Lung microvascular endothelial cell (primary cell): Measurements from ENCODE around the gene FNDC3B. TPM values are rescaled to one million over a fixed set of nuclear protein-coding genes. Genes with fewer than 3 reads are reported as not detected.
A peak's percentile ranks its signal among the peaks of the same experiment; 100 is the strongest.
"Not testable (repeated sequence)": the region's sequence is repeated elsewhere in the genome, so short reads cannot be mapped to it uniquely, and the experiment has no call there.

Experiments used
- DNase-seq, 2 donors: peaks; one replicate each; pipeline versions ENCODE4 v3.0.0 to v3.0.0-alpha.2; 2010; ENCODE audit warnings: low read depth in 2 of 2
- total RNA-seq: library from RNA; depleted of rRNA; stranded (reverse); fragments of >200 nt; gene quantifications from 2 replicates; pipeline ENCODE4 v1.2.1, GENCODE V29; 2014

The FNDC3B gene
- total RNA-seq, 1 donor from 2014 or later = 74.6 TPM

DNA sequence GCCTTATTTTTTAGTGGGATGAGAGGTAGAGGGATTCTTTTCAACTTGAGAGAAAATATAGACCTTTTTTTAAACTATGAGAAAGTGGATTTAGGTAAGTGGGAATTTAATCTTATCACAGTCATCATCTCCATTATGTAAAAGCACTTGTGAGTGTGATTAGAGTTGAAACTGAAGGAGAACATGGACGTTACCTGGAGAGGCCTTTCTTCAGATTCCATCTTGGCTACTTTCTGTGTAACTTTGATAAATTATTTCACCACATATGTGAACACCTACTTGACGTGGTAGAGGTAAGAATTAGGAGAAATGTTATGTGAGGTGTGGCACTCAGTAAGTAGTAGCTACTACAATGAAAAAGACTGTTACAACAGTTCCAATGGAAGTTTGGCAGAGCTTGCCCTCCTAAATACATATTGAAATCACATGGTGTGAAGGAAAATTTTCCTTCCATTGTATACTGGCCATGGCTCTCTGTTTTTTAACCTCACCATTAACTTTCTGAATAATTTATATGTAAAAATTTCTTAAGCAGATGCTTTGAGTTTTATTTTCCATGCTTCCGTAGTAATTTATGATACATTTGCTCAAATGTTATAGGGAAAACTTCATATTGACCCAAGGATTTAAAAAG is 193.3 kb downstream of the FNDC3B start:
- DNase-seq = peak in 1 of 2 donors; percentile 11

DNA sequence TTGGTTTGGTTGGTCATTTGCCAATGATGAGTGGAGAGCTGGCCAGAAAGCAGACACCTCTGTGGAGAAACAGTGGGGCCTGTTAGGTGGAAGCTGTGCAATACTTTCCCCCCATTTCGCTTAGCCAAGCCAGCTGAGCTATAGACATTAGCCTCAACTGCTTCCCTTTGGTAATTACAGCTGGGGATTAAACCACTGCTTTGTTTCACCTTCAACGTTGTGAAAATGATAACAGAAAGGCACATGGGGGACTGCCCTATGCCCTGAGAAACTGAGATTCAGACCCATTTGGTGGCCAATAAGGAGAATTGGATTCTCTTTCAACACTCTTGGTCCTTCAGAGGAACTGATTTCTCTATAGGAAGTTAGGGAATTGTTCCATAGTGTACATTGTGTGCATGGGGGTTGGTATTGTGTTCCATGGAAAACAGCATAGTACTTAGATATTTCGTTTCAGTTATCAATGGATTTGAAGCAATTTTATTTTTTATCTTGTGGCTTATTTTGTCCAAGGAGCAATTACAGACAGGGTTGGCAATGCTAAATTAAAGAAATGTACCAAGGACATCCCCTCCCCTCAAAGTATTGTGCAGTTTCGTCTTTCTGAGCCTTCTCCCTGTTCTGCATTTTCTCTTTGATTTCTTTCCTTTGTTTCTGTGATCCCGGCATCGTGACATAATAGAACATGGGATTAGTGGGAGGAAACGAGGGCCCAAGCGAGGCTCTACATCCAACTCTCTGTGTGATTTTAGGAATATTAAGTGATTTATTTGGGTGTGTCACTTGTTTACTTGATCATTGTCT is 194.3 kb downstream of the FNDC3B start:
- DNase-seq = no peak

DNA sequence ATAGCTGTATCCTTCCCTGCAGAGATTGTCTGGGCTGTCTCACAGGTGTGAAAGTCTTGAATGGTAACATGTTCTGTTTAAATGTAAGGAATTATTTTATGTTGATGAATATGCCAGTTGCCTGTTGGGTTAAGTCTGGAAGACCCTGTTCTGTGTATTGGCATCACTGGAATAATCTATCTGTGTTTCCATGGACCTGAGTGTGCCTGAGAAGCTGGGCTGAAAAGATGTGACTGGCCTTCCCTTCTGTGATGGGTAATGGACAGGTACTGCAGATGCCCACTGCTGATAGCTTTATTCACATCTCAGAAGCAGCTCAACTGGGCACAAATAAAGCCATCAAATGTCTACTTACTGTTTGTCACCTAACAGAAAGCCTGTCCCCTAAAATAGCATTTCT is 196.3 kb downstream of the FNDC3B start:
- DNase-seq = no peak

DNA sequence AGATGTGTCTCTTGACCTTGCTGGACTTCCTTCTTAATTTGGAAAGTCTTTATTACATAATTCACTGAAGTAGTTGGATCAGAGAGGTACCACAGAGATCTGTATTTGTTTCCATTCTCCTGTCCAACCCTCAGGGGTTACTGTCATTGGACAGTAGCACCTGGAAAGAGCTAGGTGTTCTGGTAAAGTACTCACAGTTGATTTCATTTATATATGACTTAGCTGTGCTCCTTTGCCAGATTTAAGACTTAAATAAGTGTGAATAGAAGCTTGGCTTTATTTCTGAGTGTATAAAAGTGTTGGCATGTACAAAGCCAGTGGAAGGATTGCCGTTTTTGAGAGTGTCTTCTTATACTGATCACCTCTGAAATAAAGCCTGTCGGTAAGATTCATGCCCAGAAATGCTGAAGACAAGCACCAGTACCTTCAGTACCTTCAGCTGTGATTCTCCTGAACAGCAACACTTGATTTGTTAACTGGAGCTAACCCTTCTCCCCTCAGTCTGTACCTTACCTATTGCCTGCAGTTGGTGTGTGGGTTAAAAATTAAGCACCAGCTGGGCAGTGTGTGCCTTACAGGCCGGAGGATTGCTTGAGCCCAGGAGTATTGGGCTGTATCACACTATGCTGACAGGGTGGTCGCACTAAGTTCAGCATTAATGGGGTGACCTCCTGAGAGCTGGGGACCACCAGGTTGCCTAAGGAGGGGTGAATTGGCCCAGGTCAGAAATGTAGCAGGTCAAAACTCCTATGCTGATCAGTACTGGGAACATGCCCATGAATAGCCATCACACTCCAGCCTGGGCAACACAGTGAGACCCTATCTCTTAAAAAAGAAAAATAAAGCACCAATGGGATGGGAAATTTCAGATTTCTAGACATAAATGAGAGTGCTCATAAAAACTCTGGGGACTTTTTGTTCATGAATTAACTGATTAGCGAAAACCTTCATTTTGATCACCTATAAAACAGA is 197.7 kb downstream of the FNDC3B start:
- DNase-seq = no peak

DNA sequence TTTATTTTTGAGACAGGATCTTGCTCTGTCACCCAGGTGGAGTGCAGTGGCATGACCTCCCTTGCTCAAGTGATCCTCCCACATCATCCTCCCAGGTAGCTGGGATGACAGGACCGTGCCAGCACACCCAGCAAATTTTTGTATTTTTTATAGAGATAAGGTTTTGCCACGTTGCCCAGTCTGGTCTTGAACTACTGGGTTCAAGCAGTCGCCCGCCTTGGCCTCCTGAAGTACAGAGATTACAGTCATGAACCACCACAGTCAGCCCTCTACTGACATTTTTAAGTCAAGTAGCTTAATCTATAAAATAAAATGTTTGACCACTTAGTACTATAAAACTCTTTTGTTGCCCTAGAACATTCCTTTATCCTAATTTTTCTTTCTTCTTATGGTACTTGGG is 198.8 kb downstream of the FNDC3B start:
- DNase-seq = no peak

DNA sequence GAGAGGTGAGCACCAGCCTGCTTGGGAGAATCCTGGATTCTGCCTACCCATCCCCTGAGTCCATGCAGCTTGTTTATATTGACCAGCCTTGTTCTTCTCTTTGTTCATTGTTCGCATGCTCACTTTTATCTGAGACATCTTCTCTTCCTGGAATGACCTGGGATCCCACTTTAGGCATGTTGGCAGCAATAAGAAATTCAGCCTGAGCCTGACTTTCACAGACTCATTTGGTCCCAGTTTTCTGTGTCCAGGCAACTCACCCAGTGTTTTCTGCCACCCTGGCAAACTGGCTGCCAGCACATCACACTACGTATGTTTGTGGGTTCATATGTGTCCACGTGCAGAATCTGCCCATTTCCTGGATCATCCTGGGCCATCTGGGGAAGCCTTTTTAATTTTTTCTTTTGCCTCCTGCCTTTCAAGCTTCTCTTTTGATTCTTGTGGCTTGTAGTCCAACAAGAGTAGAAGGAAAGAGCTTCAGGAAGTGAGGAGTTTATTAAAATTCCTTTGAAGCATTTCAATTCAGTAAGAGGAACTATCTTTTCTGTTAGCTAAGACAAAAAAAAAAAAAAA is 199.9 kb downstream of the FNDC3B start:
- no peak for DNase-seq

DNA sequence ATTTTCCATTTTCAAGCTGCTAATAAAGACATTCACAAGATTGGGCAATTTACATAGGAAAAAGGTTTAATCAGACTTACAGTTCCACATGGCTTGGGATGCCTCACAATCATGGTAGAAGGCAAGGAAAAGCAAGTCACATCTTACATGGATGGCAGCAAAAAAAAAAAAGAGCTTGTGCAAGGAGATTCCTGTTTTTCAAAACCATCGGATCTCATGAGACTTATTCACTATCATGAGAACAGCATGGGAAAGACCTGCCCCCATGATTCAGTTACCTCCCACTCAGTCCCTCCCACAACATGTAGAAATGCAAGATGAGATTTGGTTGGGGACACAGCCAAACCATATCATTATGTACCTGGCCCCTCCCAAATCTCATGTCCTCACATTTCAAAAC is 202.0 kb downstream of the FNDC3B start:
- DNase-seq = no peak

DNA sequence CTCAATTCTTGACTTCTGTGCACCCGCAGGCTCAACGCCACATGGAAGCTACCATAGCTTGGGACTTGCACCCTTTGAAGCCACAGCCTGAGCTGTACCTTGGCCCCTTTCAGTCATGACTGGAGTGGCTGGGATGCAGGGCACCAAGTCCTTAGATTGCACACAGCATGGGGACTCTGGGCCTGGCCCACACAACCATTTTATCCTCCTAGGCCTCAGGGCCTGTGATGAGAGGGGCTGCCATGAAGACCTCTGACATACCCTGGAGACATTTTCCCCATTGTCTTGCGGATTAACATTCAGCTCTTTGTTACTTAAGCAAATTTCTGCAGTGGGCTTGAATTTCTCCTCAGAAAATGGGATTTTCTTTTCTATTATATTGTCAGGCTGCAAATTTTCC is 203.1 kb downstream of the FNDC3B start:
- DNase-seq = not testable (repeated sequence)

DNA sequence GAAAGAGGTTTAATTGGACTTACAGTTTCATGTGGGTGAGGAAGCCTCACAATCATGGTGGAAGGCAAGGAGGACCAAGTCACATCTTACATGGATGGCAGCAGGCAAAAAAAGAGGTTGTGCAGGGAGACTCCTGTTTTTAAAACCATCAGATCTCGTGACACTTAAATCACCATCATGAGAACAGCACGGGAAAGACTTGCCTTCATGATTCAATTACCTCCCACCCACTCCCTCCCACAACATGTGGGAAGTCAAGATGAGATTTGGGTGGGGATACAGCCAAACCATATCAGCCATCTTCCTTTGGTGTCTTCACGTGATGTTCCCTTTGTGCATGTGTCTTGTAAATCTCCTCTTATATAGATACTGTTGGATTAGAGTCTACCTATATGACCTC is 204.0 kb downstream of the FNDC3B start:
- not testable (repeated sequence) for DNase-seq

DNA sequence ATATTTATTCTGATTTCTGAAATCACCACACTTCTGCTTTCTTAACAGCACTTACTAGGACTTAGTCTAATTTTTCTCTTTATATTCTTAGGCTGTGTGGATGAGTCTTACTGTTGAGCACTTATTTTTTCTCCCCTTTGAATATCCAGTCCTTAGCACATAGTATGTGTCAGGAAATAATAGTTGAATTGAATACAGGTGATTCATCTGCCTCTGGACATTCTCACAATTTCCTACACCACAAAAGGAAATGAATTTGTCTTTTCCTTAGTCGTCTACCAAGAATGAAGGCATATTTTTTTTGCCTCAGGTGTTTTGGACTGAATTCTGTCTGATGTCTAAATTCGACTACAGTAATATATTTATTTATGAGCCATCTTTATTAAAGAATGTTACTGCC is 204.6 kb downstream of the FNDC3B start:
- peak; percentile 16 to 77 for DNase-seq

DNA sequence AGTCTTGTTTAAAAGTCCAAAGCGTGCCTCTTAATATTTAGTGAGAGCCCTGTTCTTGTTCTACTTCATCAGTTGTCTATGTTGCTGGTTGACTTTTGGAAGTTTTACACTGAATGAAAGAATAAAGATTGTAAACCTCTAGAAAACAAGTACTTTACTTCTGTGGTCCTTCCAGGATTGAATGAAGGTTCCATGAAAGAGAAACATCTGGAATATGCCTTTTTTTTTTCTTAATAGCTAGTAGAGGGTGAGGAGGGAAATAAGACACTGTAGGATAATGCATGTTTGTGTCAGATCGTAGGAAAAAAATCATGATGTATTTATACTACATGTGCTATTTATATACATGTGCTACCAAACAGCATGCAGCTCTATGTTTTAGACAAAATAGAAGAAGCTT is 205.9 kb downstream of the FNDC3B start:
- DNase-seq = no peak

DNA sequence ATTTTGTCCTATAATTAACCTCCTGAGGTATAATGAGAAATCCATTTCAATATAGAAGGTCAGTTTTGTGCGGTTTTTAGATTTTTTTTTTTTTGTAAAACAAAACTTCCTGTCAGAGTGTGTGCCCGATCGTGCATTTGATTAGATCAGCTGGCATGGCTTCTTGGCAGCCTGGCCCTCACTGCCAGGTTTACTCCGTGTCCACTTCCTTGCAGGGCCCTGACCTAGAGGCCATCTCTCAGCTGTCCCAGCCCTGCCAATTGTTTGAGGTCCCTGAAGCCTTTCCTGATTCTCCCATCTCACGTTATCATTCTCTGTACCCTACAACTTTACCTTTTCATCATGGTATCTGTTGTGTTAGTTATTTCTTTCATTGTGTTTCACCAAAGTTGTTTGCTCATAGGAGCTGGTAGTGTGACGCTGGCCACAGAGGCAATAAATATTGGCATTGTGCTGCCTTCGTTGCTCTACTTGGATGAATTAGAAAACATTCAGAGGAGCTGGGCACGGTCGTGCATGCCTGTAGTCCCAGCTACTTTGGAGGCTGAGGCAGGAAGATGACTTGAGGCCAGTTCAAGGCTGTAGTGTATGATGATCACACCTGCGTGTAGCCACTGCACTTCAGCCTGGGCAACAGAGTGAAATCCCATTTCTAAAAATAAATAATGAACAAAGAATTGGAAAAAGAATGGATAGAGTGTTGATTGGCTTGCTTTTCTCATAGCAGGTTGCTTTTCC is 206.9 kb downstream of the FNDC3B start:
- peak; percentile 45 to 58 for DNase-seq

DNA sequence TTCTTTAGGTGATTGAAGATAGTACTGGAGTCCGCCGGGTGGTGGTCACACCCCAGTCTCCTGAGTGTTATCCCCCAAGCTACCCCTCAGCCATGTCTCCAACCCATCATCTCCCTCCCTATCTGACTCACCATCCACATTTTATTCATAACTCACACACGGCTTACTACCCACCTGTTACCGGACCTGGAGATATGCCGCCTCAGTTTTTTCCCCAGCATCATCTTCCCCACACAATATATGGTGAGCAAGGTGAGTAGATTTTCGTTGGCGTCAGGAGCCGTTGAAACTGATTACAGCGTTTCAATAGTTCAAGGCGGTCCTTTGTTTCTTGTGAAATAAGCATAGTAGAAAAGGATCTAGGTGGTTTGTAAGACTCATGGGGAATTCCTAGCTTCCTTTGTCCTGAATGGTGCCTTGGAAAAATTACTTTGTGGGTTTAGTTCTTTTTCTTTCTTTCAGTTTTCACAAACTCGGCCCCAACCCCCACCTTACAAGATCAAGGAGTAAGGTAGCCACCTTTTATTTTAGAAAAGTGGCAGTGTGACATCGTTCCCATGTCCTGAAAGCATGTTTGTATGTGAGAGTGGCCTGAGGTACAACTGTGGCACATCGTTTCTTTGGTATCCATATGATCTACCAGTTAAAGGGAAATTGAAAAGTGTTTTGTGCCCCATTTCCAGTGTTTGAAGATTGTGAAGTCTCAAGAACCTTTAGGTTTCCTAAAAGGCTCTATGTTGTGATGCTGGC is 208.3 kb downstream of the FNDC3B start:
- no peak for DNase-seq

DNA sequence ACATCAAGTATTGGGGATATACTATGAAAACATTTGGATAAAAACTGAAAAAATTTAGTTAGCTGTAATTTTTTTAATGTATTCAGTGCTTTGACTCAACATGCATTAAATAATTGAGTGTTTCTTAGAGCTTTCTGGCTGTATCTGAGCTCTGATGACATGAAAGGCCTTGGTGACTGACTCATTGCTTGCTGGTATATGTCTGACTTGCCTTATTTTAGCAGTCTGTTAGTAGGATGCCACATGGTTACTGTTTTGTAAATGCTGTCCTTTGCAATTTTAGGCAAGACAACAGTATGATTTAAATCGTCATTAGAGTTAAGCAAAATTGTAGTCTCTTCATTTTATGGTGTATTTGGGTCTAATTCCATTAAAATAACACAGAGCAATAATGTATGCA is 209.7 kb downstream of the FNDC3B start:
- peak in 1 of 2 donors; percentile 32 for DNase-seq

DNA sequence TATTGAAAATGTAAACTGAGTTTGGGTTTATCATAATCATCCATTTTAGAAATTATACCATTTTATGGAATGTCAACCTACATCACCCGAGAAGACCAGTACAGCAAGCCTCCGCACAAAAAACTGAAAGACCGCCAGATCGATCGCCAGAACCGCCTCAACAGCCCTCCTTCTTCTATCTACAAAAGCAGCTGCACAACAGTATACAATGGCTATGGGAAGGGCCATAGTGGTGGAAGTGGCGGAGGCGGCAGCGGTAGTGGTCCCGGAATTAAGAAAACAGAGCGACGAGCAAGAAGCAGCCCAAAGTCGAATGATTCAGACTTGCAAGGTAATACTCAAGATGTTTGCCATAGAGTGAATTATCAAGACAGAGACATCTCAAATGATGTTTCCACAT is 211.8 kb downstream of the FNDC3B start:
- no peak for DNase-seq

DNA sequence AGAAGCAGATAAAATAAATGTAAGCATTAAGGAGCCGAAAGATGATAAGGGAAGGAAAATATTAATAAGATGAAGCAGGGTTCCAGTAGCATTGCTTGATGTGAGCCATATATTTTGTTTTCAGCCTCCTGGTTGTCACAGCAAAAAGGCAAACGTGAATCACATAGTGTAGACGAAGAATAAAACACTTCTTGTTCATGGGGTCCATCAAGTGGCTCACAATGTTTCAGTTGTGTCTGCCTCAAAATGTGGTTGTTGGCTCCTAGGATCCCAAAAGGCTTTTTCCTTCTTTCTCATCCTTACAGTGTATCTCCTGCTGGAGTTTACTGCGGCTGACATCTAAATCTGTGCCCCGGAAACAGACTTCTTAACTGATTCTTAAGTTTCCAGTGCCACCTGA is 213.8 kb downstream of the FNDC3B start:
- no peak for DNase-seq

DNA sequence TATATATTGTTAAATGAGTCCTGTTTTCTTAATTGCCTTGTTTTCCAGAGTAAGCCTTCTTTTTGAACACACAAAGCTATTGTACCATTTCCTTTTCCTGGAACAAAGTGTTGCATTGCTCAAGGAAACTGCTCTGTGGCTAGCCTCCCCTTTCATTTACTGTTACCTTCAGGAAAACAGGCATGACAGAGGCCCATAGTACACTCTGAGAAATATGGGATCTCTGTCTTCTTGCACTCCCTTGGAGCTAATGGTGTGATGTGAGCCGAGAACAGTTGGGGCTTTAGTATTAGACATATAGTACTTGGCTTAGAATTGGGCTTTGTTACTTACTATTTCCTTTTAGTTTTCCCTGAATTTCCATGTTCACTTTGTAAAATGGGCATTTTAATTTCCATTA is 215.2 kb downstream of the FNDC3B start:
- peak in 1 of 2 donors; percentile 37 for DNase-seq

DNA sequence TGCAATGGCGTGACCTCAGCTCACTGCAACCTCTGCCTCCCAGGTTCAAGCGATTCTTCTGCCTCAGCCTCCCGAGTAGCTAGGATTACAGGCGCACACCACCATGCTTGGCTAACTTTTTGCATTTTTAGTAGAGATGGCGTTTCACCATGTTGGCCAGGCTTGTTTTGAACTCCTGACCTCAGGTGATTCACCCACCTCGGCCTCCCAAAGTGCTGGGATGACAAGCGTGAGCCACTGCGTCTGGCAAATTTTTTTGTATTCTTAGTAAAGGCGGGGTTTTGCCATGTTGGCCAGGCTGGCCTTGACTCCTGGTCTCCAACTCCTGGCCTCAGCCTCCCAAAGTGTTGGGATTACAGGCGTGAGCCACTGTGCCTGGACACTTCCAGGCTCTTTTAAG is 215.9 kb downstream of the FNDC3B start:
- not testable (repeated sequence) for DNase-seq

DNA sequence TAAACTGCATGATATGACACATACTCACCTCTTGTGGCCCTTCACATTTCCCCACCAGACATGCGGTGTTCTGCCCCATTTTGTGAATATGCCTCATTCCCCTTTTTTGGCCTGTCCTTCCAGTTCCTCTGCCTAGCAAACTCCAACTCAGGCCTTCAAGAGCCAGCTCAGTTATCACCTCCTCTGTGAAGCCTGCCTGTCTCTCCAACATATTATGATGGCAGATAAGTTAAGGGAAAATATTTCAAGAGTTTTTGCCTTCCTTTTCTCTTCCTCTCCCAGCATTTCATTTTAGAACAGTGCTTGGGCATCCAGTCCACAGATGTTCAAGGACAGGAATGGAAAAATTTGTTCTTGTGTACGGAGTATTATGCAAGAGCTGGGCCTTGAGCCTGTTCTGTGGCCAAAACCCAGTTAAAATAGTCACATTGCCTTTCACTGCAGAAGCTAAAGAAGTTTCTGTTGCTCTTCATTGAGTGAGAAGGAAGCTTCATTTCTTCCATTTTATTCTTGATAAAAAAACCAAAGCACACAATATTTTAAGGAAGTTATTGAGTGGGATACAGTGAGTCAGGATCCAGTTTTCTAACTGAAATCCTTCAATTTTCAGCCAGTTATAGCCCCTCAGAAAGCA is 216.8 kb downstream of the FNDC3B start:
- DNase-seq = no peak
